Measurements from ENCODE around the gene TSPO. TPM values are rescaled to one million over a fixed set of nuclear protein-coding genes. Genes with fewer than 3 reads are reported as not detected.

TSPO gene
- total RNA-seq, 1 experiment from 2014 or later, result 44.6 TPM

- H3K36me3 Mint-ChIP-seq (ENCODE audit: insufficient read depth, unreplicated experiment), result peaks cover 19% of the 10 kb centered on the region
- CTCF ChIA-PET, result no interaction called here
- DNase-seq, result no peak
- no peaks in the 10 kb centered on the region for H3K4me1 Mint-ChIP-seq (ENCODE audit: low read depth, unreplicated experiment)
- POLR2A ChIA-PET, result no interaction called here
- no peak for TF ChIP-seq CTCF (IDR thresholded peaks at IDR 0.05; ENCODE audit: insufficient read depth in 1 of 2, low read depth in 1 of 2, low read length in 1 of 2, severe bottlenecking in 1 of 2, unreplicated experiment in 1 of 2)
- no peaks in the 10 kb centered on the region for H3K9me3 Mint-ChIP-seq (ENCODE audit: unreplicated experiment)
- no peak overlapping the region for H3K4me3 Mint-ChIP-seq (ENCODE audit: unreplicated experiment)
- no TSS peak for BruUV-seq (replicated peaks)
- H3K27me3 ChIP-seq (replicated peaks; ENCODE audit: control insufficient read depth, insufficient read depth, low read length), result no peaks in the 10 kb centered on the region
- intact Hi-C loops (cut with micrococcal nuclease; ENCODE audit: unreplicated experiment), result no loop called here
- no peaks in the 10 kb centered on the region for H3K27me3 Mint-ChIP-seq (ENCODE audit: insufficient read depth, unreplicated experiment)
- H3K9me3 ChIP-seq, result no peaks in the 10 kb centered on the region
- no peaks in the 10 kb centered on the region; the same call in 1 of the 2 replicates for H3K4me1 ChIP-seq
- no peak overlapping the region for H3K27ac Mint-ChIP-seq (ENCODE audit: unreplicated experiment)
- H3K36me3 ChIP-seq (ENCODE audit: control insufficient read depth, insufficient read depth, low read length), result no peaks in the 10 kb centered on the region; the same call in 1 of the 2 replicates
- H3K4me3 ChIP-seq (ENCODE audit: low read depth, low read length), result no peak overlapping the region
Measured at GRCh38 chr22:43118953-43119458, 32.4 kb upstream of the TSPO start.

- Mint-ChIP-seq H3K9me3 (ENCODE audit: unreplicated experiment) (no peaks in the 10 kb centered on the region), H3K27ac (ENCODE audit: unreplicated experiment) (peak overlapping the region; percentile 92), H3K36me3 (ENCODE audit: insufficient read depth, unreplicated experiment) (peaks cover 53% of the 10 kb centered on the region), H3K27me3 (ENCODE audit: insufficient read depth, unreplicated experiment) (no peaks in the 10 kb centered on the region), H3K4me1 (ENCODE audit: low read depth, unreplicated experiment) (peaks cover 29% of the 10 kb centered on the region), H3K4me3 (ENCODE audit: unreplicated experiment) (peak overlapping the region; percentile 50)
- intact Hi-C loops (cut with micrococcal nuclease; ENCODE audit: unreplicated experiment), result no loop called here
- Histone ChIP-seq H3K36me3 (ENCODE audit: control insufficient read depth, insufficient read depth, low read length) (no peaks in the 10 kb centered on the region), H3K4me1 (peaks cover 50% of the 10 kb centered on the region), H3K4me3 (ENCODE audit: low read depth, low read length) (no peak overlapping the region), H3K9me3 (no peaks in the 10 kb centered on the region), H3K27me3 (replicated peaks; ENCODE audit: control insufficient read depth, insufficient read depth, low read length) (no peaks in the 10 kb centered on the region)
- ChIA-PET POLR2A (interaction anchor here (0.6 kb wide), 1 partner anchor 16 kb away, joined by 3 read pairs; no protein-coding TSS in a partner anchor), CTCF (interaction anchor here (1.2 kb wide), 1 partner anchor 102 kb away, joined by 5 read pairs; no protein-coding TSS in a partner anchor)
- no TSS peak for BruUV-seq (replicated peaks)
- DNase-seq, result peak; percentile 71 to 85
- no peak for TF ChIP-seq CTCF (IDR thresholded peaks at IDR 0.05; ENCODE audit: insufficient read depth in 1 of 2, low read depth in 1 of 2, low read length in 1 of 2, severe bottlenecking in 1 of 2, unreplicated experiment in 1 of 2)
Measured at GRCh38 chr22:43126501-43127165, 24.7 kb upstream of the TSPO start.

GRCh38 chr22:43127166-43127908 lies 24.0 kb upstream of the TSPO start:
- Mint-ChIP-seq H3K27me3 (ENCODE audit: insufficient read depth, unreplicated experiment) (no peaks in the 10 kb centered on the region), H3K4me1 (ENCODE audit: low read depth, unreplicated experiment) (peaks cover 29% of the 10 kb centered on the region), H3K36me3 (ENCODE audit: insufficient read depth, unreplicated experiment) (peaks cover 60% of the 10 kb centered on the region), H3K9me3 (ENCODE audit: unreplicated experiment) (no peaks in the 10 kb centered on the region), H3K27ac (ENCODE audit: unreplicated experiment) (peak overlapping the region; percentile 92), H3K4me3 (ENCODE audit: unreplicated experiment) (peak overlapping the region; percentile 50)
- peak in 1 of 2 experiments; percentile 60 for DNase-seq
- Histone ChIP-seq H3K4me1 (peaks cover 50% of the 10 kb centered on the region), H3K27me3 (replicated peaks; ENCODE audit: control insufficient read depth, insufficient read depth, low read length) (no peaks in the 10 kb centered on the region), H3K9me3 (no peaks in the 10 kb centered on the region), H3K36me3 (ENCODE audit: control insufficient read depth, insufficient read depth, low read length) (no peaks in the 10 kb centered on the region), H3K4me3 (ENCODE audit: low read depth, low read length) (no peak overlapping the region)
- no peak for TF ChIP-seq CTCF (IDR thresholded peaks at IDR 0.05; ENCODE audit: insufficient read depth in 1 of 2, low read depth in 1 of 2, low read length in 1 of 2, severe bottlenecking in 1 of 2, unreplicated experiment in 1 of 2)
- intact Hi-C loops (cut with micrococcal nuclease; ENCODE audit: unreplicated experiment), result no loop called here
- CTCF ChIA-PET, result no interaction called here
- POLR2A ChIA-PET, result interaction anchor here (0.5 kb wide), 1 partner anchor 16 kb away, joined by 4 read pairs; the partner anchor contains the start of gene MCAT
- BruUV-seq (replicated peaks), result no TSS peak

All from Caco-2 (cell line).